Forelimb muscle (tissue), 1 donor: Measurements from ENCODE around the gene DAPK3. TPM values are rescaled to one million over a fixed set of nuclear protein-coding genes. Genes with fewer than 3 reads are reported as not detected.
A peak's percentile ranks its signal among the peaks of the same experiment; 100 is the strongest.
"Not testable (repeated sequence)": the region's sequence is repeated elsewhere in the genome, so short reads cannot be mapped to it uniquely, and the experiment has no call there.

ENCODE experiments used
- DNase-seq: peaks from one replicate; pipeline ENCODE4 v3.0.0-alpha.2; 2013; ENCODE audit warnings: low read depth
- polyA plus RNA-seq: library from polyadenylated mRNA; unstranded; fragments of 120-200 nt; gene quantifications from one replicate; pipeline ENCODE4 v1.2.1, GENCODE V29; 2013; ENCODE audit not compliant: insufficient read length

DAPK3 gene
- 100 TPM for polyA plus RNA-seq

DNA sequence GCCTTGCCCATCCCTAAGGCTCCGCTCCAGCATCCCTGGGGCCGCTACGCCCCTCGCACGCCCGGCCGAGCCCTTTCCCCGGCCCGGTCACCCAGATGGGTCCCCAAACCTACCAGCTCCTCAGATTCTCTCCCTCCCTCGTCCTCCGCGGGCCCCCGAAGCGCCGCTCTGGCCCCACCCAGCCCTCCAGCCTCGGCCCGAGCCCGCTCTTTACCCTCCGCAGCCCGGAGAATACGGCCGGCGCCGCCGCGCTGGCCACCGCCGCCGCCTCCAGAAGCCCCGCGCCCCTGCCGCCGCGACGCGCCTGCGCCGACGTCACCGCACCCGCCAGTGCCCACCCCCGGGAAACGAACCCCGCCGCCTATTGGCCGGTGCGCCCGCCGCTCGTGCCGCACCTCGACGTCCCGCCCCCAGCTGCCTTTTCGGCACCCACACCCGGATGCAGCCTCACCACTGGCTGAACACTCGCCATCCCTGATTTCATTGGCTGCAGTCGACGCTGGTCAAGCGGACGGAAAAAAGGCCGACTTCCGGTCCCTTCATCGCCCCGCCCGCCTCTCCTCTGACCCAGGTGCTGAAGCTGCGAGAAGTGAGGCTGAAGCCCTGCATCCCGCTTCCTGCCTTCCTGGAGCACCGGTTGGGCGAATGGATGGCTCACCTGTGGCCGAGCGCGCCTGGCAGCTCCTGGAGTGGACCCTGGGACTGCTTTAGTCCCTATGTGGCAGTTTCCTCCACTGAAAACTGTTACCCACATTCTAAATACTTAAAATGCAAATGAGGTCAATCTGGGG is at the start of gene DAPK3:
Gene DAPK3 (minus strand): TSS at position 292 of the 791 bp plus-strand sequence. CDS start 1,364 bp downstream, outside the sequence.
- peak; percentile 94 for DNase-seq

DNA sequence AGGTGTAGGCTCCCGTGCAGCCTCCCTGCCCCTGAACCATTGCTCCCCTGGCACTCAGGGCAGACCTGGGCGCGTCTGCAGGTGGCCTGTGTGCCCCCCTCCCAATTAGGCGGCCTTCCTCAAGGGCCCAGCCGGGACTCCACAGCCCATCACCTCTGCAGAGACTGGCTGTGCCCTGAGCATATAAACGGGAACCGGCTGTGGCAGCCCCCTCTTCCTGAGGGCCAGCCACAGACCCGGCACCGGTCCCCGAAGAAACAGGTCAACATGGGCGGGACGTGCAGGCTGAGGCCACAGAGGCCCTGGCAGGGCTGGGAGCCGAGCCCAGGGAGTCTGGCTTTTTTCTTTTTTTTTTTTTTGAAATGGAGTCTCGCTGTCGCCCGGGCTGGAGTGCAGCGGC is 48.7 kb upstream of the DAPK3 start:
- DNase-seq = no peak

DNA sequence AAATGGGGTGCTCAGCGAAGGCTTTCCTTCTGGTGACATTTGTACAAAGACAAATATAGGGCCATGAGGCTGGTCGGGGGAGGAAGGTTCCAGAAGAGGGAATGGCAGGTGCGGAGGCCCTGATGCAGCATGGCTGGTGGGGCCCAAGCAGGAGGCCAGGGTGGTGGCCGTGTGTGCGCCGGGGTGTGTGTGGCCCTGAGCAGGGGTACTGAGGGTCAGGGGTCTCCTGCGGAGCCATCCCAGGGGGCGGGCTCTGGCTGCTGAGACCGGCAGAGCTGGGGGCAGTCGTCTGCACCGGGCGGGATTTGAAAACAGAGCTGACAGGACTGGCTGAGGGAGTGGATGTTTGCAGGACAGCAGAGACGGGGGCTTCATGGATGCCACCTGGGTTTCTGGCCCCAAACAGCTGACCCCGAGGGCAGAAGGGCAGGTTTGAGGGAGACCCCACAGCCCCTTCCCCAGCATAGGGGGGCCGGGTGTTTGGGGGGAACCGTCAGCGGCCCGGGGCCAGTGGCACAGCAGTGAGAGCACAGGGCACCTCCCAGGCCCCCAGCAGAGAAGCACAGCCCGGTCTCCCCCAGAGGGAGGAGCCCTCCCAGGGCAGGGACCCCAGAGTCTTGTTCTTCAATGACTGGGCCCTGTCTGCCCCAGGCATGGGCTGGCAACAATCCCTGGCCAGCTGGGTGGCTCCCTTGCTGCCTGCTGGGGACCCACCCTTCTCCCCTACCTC is 48.0 kb upstream of the DAPK3 start:
- no peak for DNase-seq

DNA sequence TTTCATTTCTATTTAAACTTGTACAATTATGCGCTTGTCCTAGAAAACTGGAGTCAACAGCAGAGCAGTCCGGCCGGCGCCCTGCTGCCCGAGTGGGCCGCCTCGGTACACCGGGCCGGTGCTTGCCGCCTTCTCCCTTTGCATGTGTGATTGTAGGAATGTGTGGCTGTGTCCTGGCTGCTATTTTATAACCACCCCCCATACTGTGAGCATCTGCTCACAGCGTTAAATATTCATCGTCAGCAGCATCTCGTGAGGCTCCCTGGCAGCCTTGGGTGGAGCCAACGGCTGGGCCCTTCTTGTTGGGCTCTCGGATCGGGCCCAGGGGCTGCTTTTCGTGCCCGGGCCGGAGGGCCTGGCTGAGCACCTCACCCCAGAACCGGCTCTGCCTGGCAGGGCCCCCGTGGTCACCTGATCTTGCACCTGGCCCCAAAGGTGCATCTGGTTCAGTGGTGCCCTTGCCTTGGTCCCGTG is 47.3 kb upstream of the DAPK3 start:
- no peak for DNase-seq

DNA sequence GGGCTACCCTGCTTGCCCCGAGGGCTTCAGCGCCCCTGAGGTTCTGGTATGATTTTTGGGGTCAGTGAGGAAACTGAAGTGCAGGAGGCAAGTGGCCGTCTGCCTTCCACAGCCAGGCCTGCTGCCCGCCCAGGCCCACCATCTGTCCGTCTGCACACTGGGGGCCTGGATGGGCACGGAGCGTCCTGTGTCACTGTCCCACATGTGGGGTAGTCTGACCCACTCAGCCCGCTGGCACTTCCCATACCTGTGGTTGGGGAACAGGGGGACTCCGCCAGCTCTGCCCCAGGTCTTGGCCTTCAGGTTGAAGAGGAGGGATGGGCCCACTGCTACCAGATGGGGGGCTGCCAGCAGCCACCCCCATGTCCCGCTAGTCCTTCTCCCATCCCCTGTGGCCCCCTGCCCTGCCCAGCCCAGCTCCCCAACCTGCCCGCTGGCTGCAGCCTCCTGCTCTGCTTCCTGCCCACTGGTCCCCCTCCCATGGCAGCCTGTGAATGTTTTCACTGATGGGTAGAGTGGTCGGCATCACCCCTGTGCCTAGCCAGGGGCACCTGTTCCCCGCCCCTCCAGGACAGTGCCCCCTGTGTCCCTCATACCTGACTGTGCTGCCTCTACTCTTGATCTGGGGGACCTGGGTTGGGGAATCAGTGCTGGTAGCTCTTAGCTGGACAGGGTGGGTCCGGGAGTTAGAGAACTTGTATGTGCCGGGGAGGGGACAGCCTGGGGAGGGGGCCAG is 46.2 kb upstream of the DAPK3 start:
- DNase-seq = no peak

DNA sequence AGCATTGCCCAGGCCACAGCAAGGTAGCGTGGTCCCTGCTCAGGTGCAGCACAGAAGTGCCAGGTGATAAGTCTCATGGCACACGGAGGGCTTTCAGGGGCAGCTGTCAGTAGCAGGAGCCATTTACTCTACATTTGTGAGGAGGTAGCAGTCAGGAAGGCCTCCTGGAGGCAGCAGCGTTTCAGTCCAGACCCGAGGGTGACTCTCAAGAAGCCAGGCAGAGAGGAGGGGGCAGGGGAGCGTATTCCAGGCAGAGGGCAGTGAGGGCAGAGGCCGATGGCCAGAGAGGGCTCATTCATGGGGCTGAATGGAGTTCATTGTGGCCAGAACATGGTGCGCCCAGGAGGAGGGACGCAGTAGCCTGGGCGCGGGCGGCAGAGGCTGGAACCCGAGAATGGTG is 45.6 kb upstream of the DAPK3 start:
- no peak for DNase-seq

DNA sequence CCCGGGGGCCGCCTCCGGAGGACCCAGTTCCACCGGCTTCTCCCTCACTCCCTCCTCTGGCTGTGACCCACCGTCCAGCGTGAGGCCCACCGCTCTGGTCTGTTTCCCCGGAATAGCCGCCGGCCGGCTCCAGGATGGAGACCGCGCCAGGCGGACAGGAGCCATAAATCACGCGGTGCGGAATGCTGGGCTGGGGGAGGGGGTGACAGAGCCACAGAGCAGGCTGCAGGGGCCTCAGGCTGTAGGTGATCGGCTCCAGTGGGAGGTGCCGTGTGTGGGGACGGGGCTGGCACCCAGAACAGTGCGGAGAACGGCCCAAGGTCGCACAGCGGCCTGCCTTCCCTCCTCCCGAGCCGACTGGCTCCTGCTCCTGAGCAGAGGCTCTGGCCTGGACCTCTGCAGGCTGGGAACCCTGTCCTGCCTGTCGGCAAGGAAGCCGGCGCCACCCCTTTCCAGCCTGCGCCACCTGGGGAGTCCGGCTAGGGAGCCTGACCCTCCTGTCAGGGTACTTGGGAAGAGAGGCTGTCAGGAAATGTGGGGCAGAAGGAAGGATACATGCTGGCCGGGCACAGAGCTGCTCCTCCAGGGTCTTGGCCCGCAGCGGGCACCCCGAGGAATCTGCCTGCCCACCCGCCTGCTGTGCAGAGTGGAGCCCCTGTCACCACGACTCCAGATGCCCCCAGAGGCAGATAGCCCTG is 45.0 kb upstream of the DAPK3 start:
- DNase-seq = no peak

DNA sequence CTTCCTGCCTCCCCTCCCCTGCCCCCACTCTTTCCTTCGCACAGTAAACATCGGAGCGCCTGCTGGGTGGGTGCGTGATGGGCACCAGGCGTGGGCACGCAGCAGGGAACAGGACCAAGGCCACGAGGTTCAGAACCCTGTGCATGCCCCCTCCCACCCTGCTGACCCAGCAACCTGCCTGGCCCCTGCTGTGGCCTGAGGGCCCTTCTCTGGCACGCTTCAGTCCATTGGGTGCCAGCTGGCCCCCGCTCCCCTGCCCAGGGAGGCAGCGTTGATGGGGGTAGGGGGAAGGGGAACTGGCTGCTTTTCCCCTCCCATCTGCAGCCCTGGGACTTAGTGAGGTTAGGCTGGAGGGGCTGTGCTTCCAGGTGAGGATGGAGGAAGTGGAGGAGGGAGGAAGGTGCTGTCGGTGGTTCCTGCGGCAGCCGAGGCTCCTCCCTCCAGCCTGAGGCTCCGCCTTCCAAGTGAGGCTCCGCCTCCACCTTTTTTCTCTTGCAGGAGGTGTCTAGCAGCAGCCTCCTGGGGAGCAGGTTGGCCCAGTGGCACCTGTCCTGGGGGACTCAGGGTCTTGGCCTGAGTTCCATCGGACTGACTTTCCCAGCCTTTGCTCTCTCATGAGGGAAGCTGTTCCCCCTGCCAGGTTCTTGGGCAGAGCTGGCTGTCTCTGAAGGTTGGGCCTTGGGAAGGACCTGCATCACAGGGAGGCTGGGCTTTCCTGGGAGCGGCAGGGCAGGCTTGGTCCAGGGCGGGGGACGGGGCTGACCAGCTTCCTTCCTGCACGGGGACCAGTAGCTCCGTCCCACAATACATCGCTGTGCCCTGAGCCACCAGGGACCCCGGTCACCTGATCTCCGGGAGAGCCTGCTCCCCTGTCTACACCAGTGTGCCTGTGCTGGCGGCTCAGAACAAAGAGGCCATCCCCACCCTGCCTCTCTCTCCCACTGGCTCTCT is 43.9 kb upstream of the DAPK3 start:
- DNase-seq = no peak

DNA sequence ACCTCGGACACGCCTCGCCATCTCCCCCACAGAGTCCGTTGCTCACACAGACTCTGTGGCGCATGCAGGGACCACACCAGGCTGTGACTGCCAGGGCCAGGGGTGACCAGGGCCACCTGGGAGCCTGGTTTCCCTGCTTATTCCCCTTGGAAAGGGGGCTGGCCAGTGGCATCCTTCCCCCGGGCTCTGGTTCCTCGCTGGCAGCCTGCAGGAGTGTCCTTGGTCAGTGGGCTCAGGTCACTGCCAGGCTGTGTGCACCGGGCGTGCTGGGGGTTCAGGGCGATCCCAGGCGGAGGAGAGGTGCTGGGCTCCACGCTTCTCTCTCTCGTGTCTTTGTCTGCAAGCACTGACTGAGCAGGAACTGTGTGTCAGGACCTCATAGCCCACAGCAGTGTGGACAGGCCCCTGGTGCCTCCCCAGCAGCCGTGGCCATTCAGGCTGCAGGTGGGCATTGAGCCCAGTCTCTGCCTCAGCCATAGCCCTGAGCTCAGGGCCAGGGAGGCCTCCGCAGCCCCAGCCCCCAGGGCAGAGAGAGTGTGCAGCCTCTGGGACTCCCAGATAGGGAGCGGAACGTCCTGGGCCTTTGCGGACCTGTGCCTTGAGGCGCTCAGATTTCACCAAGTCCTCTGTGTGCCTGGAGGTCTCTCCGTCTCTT is 43.1 kb upstream of the DAPK3 start:
- DNase-seq = no peak

DNA sequence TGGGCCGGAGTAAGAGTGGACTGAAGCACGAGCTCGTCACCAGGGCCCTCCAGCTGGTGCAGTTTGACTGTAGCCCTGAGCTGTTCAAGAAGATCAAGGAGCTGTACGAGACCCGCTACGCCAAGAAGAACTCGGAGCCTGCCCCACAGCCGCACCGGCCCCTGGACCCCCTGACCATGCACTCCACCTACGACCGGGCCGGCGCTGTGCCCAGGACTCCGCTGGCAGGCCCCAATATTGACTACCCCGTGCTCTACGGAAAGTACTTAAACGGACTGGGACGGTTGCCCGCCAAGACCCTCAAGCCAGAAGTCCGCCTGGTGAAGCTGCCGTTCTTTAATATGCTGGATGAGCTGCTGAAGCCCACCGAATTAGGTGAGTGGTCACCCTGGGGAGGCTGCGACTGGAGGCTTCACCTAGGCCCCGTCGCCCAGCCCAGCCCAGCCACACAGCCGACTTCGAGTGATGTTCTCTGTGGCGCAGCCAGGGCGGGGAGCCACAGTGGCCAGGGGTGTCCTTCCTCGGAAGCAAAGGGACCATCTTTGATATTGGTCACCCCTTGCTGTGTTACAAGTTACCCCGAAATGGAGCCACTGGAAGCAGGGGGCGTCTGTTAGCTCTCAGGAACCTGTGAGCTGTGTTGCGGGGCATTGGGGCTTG is 42.2 kb upstream of the DAPK3 start:
- no peak for DNase-seq

DNA sequence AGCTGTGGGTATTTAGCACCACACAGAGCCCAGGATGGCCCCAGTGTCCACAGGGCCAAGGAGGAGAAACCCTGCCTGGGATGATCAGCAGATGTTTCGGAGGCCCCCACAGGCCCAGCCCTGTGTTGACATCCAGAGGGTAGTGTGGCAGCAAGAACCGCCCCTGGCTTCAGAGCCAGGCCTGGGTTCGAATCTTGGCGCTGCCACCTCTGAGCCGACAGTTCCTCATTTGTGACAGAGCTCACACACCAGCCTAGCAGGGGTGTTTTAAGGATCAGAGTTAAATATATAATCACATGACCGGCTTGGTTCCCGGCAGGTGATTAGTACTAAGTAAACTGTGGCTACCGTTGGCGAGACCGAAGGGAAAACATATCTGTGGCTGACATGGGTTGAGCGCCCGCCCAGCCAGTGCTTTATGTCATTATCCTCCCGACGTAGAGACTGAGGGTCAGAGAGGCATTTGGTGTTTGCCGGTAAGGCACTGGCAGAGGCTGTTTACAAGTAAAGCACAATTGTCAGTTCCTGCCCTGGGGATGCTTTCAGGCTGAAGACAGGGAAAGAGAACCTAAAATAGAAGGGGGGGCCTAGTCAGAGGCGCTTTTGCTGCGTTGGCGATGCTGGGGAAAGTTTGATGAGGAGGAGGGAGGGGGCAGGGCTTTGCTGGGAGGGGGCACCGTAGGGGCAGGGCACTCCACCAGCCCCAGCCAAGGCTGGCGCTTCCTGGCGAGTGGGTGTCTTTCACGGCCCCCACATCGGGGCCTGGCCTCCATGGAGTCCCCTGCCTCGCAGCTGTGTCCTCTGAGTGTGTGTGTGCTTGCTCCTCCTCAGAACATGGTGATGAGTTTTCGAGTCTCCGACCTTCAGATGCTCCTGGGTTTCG is 41.4 kb upstream of the DAPK3 start:
- DNase-seq = no peak

DNA sequence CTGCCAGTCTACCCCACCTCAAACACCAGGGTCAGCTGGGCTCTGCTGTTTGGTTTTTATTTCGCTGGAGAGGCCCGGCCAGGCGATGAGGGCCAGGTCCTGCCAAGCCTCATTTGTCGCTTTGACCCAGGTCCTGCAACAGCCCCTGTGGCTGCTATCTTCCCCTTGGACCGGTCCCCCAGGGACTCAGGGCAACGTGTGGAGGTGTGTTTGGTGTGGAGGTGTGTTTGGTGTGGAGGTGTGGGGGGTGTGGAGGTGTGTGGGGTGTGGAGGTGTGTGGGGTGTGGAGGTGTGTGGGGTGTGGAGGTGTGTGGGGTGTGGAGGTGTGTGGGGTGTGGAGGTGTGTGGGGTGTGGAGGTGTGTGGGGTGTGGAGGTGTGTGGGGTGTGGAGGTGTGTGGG is 40.5 kb upstream of the DAPK3 start:
- DNase-seq = not testable (repeated sequence)

DNA sequence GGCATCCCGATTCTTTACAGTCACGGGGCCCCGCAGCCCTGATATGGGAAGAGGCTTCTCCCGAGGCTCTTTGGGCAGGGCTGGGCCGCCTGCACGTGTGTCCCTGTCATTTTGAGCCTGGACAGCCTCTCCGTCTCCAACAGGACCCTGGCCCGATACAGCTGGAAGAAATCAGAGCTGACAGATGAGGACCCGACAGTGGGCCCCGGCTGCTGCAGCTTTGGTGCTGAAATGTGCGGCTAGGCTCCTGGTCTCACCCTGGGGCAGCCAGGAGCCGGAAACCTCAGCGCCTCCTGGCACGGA is 39.9 kb upstream of the DAPK3 start:
- no peak for DNase-seq

DNA sequence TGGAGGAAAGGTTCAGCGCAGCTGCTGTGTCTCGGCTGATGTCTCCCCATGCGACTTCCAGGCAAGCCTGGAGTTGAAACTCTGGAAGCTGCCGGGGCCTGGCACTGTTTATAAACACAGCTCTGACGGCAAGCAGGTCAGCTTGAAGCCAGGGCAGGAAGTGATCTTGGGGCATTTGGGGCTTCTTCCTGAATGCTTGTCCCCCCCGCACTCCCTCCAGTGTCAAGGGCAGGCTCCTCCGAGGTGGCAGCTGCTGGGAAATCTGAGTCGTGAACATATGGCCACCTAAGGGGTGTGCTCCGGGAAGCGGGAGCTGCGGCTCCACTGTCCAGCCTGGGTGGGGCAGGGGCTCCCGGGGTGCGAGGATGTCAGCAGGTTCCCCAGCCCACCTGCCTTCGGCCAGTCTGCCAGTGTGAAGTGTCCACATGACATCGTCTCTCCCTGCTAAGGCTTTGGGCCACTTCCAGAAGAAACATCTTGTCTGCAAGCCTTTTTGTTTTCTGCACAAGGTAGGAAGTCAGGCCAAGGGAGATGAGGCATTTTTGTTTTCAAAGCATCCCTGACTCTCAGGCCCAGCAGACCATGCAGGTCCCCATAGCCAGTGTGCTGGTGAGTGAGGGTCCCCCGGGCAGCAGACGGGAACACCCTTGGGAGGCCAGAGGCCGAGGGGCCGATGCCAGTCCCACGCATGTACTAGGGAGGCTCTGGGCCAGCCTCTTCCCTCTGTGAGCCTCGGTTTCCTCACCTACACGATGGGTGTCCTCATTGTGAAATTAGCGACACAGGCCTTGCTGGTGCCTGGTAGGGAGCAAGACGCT is 39.3 kb upstream of the DAPK3 start:
- no peak for DNase-seq

DNA sequence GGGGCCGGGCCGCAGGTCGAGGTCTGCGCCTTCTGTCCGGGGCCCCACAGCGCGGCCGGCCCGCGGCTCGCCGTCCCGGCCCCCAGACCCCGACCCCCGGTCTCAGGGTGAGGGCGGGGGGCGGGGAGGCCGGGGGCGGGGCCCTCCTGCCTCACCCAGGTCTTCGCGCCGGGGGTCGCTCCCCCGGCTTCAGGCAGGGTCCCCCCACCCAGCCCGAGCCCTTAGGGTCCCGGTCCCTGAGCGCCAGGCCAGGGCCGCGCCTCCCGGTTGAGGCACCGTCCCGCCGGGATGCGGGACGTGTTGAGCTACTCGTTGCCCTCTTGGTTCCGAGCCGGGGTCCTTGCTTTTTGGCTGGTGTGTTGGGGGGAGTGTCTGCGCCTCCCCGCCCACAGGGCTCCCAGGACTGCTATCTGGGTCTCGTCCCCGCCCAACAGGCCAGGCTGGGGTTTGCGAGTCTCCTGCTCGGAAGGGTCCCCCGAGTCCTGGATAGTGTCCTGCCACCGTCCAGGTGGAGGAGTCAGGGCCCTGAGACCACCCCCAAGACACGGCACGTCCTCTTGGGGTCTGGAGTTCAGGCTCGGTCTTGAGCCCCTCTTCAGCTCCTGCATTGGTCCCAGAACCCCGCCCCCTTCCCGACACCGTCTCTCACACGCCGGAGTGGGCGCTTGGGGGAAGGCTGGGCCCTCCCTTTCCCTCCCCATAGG is 37.1 kb upstream of the DAPK3 start:
- no peak for DNase-seq

DNA sequence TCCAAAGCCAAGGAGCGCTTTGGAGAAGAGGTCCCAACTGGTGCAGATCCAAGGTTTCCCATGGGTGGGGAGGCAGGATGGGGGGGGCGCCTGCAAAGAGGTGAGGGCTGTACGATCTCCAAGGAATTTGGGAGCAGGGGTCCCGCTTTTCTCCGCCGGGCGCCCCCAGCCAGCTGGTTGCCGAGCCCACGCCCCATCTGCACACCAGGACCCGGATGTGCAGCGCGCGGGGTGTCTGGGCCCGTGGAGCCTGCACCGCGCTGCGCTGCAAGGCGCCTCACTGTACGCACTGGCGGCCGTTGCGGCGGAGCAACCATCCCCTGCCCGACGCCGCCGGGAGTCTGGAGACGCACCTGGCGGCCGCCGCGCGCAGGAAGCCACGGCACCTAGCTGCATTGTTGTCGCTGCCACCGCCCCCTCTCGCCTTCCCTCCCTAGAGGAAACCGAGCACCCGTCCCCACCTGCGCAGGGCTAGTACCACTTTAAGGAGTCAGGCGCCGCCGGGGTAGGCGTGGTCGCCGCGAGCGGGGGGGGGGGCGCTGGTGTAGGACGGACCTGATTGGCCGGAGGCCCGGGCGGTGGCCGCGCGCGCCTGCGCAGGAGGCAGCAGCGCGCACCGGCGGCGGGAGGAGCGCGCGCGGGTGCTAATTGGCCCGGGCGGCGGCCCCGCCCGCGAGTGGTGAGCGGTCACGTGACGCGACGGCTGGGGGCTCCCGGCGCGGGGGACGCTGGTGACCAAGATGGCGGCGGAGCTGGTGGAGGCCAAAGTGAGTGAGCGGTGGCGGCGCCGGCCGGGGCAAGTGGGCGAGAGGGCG is 36.3 kb upstream of the DAPK3 start, which contains the start of gene PIAS4:
Gene PIAS4 (plus strand): TSS at position 716 of the 815 bp plus-strand sequence. CDS start 25 bp downstream, at position 741.
- DNase-seq = peak; percentile 84
